Thoracic aorta (tissue), 2 donors: ENCODE results near the gene SCUBE2. TPM values are rescaled to one million over a fixed set of nuclear protein-coding genes. Genes with fewer than 3 reads are reported as not detected.

Experiments used
- ATAC-seq: fragments of 150-250 bp; one replicate; pipeline ENCODE4 v1.8.0; 2017; ENCODE audit warnings: low read depth; ENCODE audit not compliant: insufficient number of reproducible peaks, low FRiP score
- DNase-seq: peaks from one replicate; pipeline ENCODE4 v3.0.0-alpha.2; 2020; ENCODE audit warnings: low spot score
- H3K27ac ChIP-seq, 2 donors: fragments of 200-600 bp; sonication (generic); 1 replicate in 1 of 2; 2 replicates in 1 of 2; pipeline ENCODE4 v1.5.1; 2016; ENCODE audit warnings: mild to moderate bottlenecking in 2 of 2, moderate library complexity in 2 of 2
- H3K27me3 ChIP-seq: fragments of 200-600 bp; sonication (generic); replicated peaks from 2 replicates; pipeline ENCODE4 v1.6.0; 2016; ENCODE audit warnings: mild to moderate bottlenecking; ENCODE audit not compliant: insufficient read depth
- H3K36me3 ChIP-seq: fragments of 200-600 bp; sonication (generic); one replicate; pipeline ENCODE4 v1.5.1; 2016
- H3K4me1 ChIP-seq, 2 donors: fragments of 200-600 bp; sonication (generic); 1 replicate in 1 of 2; 2 replicates in 1 of 2; pipeline versions ENCODE4 v1.5.1 to v1.6.0; 2016; ENCODE audit warnings: low read depth in 2 of 2, mild to moderate bottlenecking in 1 of 2; ENCODE audit not compliant: control insufficient read depth in 1 of 2
- H3K4me3 ChIP-seq: fragments of 200-600 bp; sonication (generic); 2 replicates; pipeline ENCODE4 v1.5.1; 2016; ENCODE audit warnings: mild to moderate bottlenecking
- H3K9me3 ChIP-seq: fragments of 200-600 bp; sonication (generic); 2 replicates; pipeline ENCODE4 v1.5.1; 2016
- total RNA-seq, 2 donors: library from RNA; depleted of rRNA; stranded (reverse); fragments of >200 nt; gene quantifications; one replicate each; pipeline versions ENCODE4 v1.1.0 to v1.2.3, GENCODE V29; 2016
- TF ChIP-seq, protein P1 (sequence below): fragments of 200-600 bp; sonication (generic); IDR thresholded peaks from one replicate; pipeline ENCODE4 v1.5.1; 2019; ENCODE audit warnings: antibody characterized with exemption

Gene SCUBE2
- total RNA-seq, 2 donors from 2014 or later = 1.2 to 3.9 TPM

DNA sequence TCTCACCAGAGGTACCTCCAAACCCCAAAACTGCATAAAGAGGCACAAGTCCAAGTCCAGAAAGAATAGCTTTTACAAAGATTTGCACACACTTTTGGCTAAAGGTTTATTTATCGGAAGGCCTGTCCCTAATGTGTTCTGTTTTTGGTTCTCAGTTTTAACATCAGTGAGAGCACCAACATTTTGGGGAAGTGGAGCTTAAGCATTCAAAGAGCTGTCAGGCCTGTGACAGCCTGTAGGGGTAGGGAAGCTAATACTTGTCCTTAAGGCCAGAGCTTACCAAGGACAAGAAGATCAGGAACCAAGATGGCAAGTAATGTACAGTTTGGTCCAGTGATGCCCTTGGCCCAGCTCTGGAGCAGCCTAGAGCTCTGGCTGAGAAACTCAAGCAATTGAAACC lies 38.9 kb upstream of the SCUBE2 start:
- no peak for ATAC-seq

DNA sequence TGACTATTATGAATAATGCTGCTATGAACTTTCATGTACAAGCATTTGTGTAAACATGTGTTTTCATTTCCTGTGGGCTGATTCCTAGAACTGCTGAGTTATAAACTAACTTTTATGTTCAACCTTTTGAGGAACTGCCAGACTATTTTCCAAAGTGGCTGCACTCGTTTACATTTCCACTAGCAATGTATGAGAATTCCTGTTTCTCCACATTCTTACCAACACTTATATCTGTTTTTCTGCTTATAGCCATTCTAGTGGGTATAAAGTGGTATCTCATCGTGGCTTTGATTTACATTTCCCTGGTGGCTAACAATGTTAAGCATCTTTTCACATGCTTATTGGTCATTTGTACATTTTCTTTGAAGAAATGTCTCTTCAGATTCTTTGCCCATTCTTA lies 35.2 kb upstream of the SCUBE2 start:
- no peak overlapping the region for H3K4me3 ChIP-seq
- no peaks in the 10 kb centered on the region for H3K4me1 ChIP-seq
- TF ChIP-seq, protein P1, sequence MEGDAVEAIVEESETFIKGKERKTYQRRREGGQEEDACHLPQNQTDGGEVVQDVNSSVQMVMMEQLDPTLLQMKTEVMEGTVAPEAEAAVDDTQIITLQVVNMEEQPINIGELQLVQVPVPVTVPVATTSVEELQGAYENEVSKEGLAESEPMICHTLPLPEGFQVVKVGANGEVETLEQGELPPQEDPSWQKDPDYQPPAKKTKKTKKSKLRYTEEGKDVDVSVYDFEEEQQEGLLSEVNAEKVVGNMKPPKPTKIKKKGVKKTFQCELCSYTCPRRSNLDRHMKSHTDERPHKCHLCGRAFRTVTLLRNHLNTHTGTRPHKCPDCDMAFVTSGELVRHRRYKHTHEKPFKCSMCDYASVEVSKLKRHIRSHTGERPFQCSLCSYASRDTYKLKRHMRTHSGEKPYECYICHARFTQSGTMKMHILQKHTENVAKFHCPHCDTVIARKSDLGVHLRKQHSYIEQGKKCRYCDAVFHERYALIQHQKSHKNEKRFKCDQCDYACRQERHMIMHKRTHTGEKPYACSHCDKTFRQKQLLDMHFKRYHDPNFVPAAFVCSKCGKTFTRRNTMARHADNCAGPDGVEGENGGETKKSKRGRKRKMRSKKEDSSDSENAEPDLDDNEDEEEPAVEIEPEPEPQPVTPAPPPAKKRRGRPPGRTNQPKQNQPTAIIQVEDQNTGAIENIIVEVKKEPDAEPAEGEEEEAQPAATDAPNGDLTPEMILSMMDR = no peak
- no peak overlapping the region for H3K27ac ChIP-seq
- DNase-seq (no peak), ATAC-seq (no peak)
- no peaks in the 10 kb centered on the region for H3K36me3 ChIP-seq
- no peaks in the 10 kb centered on the region for H3K27me3 ChIP-seq
- no peaks in the 10 kb centered on the region for H3K9me3 ChIP-seq

More for the DNA sequence above, 38.9 kb upstream of the SCUBE2 start:
- H3K36me3 ChIP-seq = no peaks in the 10 kb centered on the region
- no peaks in the 10 kb centered on the region for H3K9me3 ChIP-seq
- no peak overlapping the region for H3K4me3 ChIP-seq
- no peak for DNase-seq
- TF ChIP-seq, protein P1 = no peak
- H3K27me3 ChIP-seq = no peaks in the 10 kb centered on the region
- no peaks in the 10 kb centered on the region for H3K4me1 ChIP-seq
- no peak overlapping the region for H3K27ac ChIP-seq

DNA sequence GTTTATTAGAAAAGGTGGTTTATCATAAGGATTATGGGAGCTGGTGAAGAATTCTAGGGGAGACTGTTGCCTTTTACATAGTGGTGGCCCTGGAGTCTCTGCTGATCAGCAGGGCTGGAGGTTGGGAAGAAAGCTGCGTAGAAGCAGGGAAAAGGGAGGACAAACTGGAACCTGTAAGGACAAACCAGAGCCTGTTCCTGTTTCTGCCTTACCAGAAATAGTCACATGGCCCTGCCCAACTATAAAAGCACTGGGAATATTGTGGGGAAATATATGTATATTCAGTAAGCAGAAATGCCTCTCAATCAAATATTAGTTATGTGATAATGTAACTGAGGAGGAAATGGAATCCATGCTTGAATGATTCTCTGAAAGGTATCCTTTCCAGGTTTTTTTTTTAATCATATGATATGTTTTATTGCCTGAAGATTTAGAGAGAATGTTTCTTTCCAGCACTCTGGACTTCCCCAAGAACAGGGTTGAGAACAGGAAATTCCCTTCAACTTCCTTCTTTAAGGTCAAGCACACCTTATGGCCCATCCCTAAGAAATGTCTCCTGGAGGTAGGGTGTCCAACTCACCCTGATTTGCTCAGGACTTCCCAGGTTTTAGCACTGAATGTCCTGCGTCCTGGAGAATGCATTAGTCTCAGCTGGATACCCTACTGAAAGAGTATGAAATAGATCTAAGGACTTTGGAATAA lies 33.9 kb upstream of the SCUBE2 start:
- no peaks in the 10 kb centered on the region for H3K27me3 ChIP-seq
- no peak overlapping the region for H3K4me3 ChIP-seq
- TF ChIP-seq, protein P1 = no peak
- no peak overlapping the region for H3K27ac ChIP-seq
- DNase-seq (no peak), ATAC-seq (no peak)
- H3K4me1 ChIP-seq = no peaks in the 10 kb centered on the region
- no peaks in the 10 kb centered on the region for H3K9me3 ChIP-seq
- no peaks in the 10 kb centered on the region for H3K36me3 ChIP-seq

DNA sequence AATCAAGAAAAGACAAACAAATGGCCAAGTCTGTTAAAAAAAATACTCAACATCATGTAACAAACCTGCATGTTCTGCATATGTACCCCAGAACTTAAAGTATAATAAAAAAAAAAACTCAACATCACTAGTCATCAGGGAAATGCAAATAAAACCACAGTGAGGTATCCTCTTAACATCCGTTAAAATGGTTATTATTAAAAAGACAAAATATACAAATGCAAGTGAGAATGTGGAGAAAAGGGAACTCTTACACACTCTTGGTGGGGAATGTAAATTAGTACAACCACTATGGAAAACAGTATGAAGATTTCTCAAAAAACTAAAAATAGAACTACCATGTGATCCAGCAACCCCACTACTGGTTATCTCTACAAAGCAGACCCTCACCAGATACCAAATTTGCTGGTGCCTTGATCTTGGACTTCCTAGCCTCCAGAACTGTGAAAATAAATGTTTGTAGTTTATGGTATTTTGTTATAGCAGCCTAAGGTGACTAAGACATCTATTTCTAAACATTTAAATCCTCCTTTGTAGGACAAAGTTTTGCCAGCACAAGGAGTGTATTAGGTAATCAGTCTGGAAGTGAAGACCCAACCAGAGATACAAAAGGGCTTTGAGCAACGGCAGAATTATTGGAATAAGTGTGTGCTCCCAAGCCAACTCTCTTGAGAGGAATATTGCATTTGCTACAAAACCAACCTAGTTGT lies 32.4 kb upstream of the SCUBE2 start:
- H3K27ac ChIP-seq = no peak overlapping the region

DNA sequence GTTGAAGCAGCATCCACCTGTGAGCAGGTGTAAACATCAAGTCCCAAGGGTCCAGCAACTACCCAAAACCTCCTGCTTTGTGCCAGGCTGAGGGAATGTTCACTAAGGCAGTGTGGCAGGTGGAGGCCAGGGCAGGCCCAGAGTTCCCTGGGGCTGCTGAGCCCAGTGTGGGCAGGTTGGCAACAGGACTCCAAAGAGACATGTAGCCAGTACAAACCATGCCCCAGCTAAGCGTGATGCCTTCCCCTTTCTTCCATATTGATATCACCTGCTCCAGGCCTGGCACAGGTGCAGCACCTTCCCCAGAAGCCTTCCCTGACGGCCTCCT lies 30.0 kb upstream of the SCUBE2 start:
- no peaks in the 10 kb centered on the region for H3K4me1 ChIP-seq
- TF ChIP-seq, protein P1 = no peak
- H3K27me3 ChIP-seq = no peaks in the 10 kb centered on the region
- no peak overlapping the region for H3K4me3 ChIP-seq
- no peaks in the 10 kb centered on the region for H3K36me3 ChIP-seq
- no peaks in the 10 kb centered on the region for H3K9me3 ChIP-seq
- ATAC-seq = no peak
- no peak for DNase-seq
- no peak overlapping the region for H3K27ac ChIP-seq

More for the DNA sequence above, 32.4 kb upstream of the SCUBE2 start:
- Histone ChIP-seq H3K27me3 (no peaks in the 10 kb centered on the region), H3K4me1 (no peaks in the 10 kb centered on the region), H3K36me3 (no peaks in the 10 kb centered on the region), H3K9me3 (no peaks in the 10 kb centered on the region), H3K4me3 (no peak overlapping the region)
- TF ChIP-seq, protein P1 = no peak
- DNase-seq = no peak
- no peak for ATAC-seq
